Neuronal stem cell (in vitro differentiated cells): ENCODE data around the gene SIM2.

Source experiments
- DNase-seq: peaks from one replicate; pipeline ENCODE4 v3.0.0-alpha.2; 2013; ENCODE audit warnings: low spot score
- H2AFZ ChIP-seq: one replicate; pipeline ENCODE4 v1.6.1; 2013; ENCODE audit warnings: mild to moderate bottlenecking, low read length, inconsistent platforms
- H2AK5ac ChIP-seq: 2 replicates; pipeline ENCODE4 v1.6.1; 2013; ENCODE audit warnings: low read depth, mild to moderate bottlenecking, inconsistent platforms, low read length, moderate library complexity, mixed read lengths
- H2BK120ac ChIP-seq: 2 replicates; pipeline ENCODE4 v1.6.1; 2013; ENCODE audit warnings: low read depth, mild to moderate bottlenecking, inconsistent platforms, low read length, moderate library complexity, mixed read lengths
- H2BK12ac ChIP-seq: one replicate; pipeline ENCODE4 v1.6.1; 2013; ENCODE audit warnings: low read length, inconsistent platforms
- H2BK15ac ChIP-seq: 2 replicates; pipeline ENCODE4 v1.6.1; 2013; ENCODE audit warnings: mild to moderate bottlenecking, low read length, inconsistent platforms, mixed read lengths
- H2BK5ac ChIP-seq: one replicate; pipeline ENCODE4 v1.6.1; 2013; ENCODE audit warnings: inconsistent platforms, mild to moderate bottlenecking, low read length, moderate library complexity
- H3K14ac ChIP-seq: one replicate; pipeline ENCODE4 v1.6.1; 2013; ENCODE audit warnings: low read length, inconsistent platforms
- H3K18ac ChIP-seq: 2 replicates; pipeline ENCODE4 v1.6.1; 2013; ENCODE audit warnings: low read length, inconsistent platforms
- H3K23ac ChIP-seq: 2 replicates; pipeline ENCODE4 v1.6.1; 2013; ENCODE audit warnings: low read depth, mild to moderate bottlenecking, mixed read lengths, low read length, inconsistent platforms; ENCODE audit not compliant: poor library complexity
- H3K27ac ChIP-seq: replicated peaks from 3 replicates; pipeline ENCODE4 v1.5.1; 2013; ENCODE audit warnings: low read length, inconsistent platforms
- H3K27me3 ChIP-seq, 3 experiments: 2 replicates each; pipeline ENCODE4 v1.6.1; 2013; ENCODE audit warnings: low read length in 3 of 3, mild to moderate bottlenecking in 2 of 3, inconsistent platforms in 1 of 3, low read depth in 1 of 3, mixed read lengths in 1 of 3, moderate library complexity in 1 of 3; ENCODE audit not compliant: control insufficient read depth in 3 of 3, insufficient read depth in 3 of 3
- H3K36me3 ChIP-seq, 2 donors: replicated peaks in 1 of 2; 2 replicates each; pipeline ENCODE4 v1.6.1; 2013; ENCODE audit warnings: low read length in 2 of 2; ENCODE audit not compliant: control insufficient read depth in 2 of 2, insufficient read depth in 2 of 2
- H3K4ac ChIP-seq: 2 replicates; pipeline ENCODE4 v1.6.1; 2013; ENCODE audit warnings: inconsistent platforms, mild to moderate bottlenecking, low read length, moderate library complexity
- H3K4me1 ChIP-seq, 2 donors: 1 replicate in 1 of 2; 2 replicates in 1 of 2; pipeline ENCODE4 v1.6.1; 2013; ENCODE audit warnings: low read length in 2 of 2, low read depth in 1 of 2; ENCODE audit not compliant: control insufficient read depth in 2 of 2, insufficient read depth in 1 of 2
- H3K4me2 ChIP-seq: one replicate; pipeline ENCODE4 v1.6.1; 2013; ENCODE audit warnings: mild to moderate bottlenecking, low read length, inconsistent platforms; ENCODE audit not compliant: insufficient read depth, poor library complexity, severe bottlenecking
- H3K4me3 ChIP-seq, 2 donors: 2 replicates each; pipeline ENCODE4 v1.5.1; 2013; ENCODE audit warnings: low read length in 2 of 2, mild to moderate bottlenecking in 2 of 2, inconsistent platforms in 1 of 2, moderate library complexity in 1 of 2
- H3K79me1 ChIP-seq: one replicate; pipeline ENCODE4 v1.6.1; 2013; ENCODE audit warnings: low read depth, mild to moderate bottlenecking, inconsistent platforms, low read length, moderate library complexity
- H3K9ac ChIP-seq: one replicate; pipeline ENCODE4 v1.6.1; 2013; ENCODE audit warnings: mild to moderate bottlenecking, low read depth, low read length, inconsistent platforms; ENCODE audit not compliant: poor library complexity
- H3K9me3 ChIP-seq, 2 donors: replicated peaks in 1 of 2; 2 replicates each; pipeline versions ENCODE3 to v1.6.1; 2013; ENCODE audit warnings: low read length in 2 of 2, mild to moderate bottlenecking in 2 of 2, inconsistent platforms in 1 of 2, low read depth in 1 of 2, mixed read lengths in 1 of 2, moderate library complexity in 1 of 2; ENCODE audit not compliant: control insufficient read depth in 2 of 2, insufficient read depth in 1 of 2
- H4K8ac ChIP-seq: one replicate; pipeline ENCODE4 v1.6.1; 2013; ENCODE audit warnings: low read depth, mild to moderate bottlenecking, inconsistent platforms, low read length, moderate library complexity
- H4K91ac ChIP-seq: one replicate; pipeline ENCODE4 v1.6.1; 2013; ENCODE audit warnings: low read length, low read depth, mild to moderate bottlenecking, inconsistent platforms; ENCODE audit not compliant: poor library complexity
- WGBS, 2 donors: extraction: QIAGEN DNeasy Blood & Tissue Kit; methylation state at CpG; one replicate each; pipeline ENCODE4 v1.1.7; 2013; ENCODE audit warnings: missing lambda C conversion rate in 2 of 2, mixed read lengths in 1 of 2; ENCODE audit not compliant: insufficient read length in 2 of 2, insufficient replicate concordance in 1 of 2; ENCODE audit errors: extremely low coverage in 2 of 2; 5-methylcytosine and 5-hydroxymethylcytosine counted together

Gene SIM2

DNA sequence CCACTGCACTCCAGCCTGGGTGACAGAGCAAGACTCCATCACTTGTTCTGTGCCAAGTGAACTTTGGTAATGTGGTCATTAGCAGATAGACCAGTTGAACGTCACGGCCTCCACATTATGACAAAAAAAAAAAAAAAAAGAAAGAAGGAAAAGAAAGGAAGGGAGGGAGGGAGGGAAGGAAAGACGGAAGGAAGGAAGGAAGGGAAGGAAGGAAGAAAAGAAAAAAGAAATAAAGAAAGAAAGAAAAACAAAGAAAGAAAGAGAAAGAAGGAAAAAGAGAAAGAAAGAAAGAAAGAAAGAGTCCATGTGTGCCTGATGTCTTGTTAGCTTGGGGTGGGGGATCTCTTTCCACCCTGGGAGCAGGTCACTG lies 45.3 kb downstream of the SIM2 start:
- H2BK120ac ChIP-seq: peak overlapping the region; percentile 76
- peak overlapping the region; percentile 97 for H2AK5ac ChIP-seq
- H3K4ac ChIP-seq: no peak overlapping the region
- H3K23ac ChIP-seq: no peak overlapping the region
- H3K4me1 ChIP-seq: peaks cover 5 to 17% of the 10 kb centered on the region in 2 donors
- no peak overlapping the region for H3K9ac ChIP-seq
- H3K27ac ChIP-seq: no peak overlapping the region
- H2BK12ac ChIP-seq: no peak overlapping the region
- H3K79me1 ChIP-seq: peaks cover 3% of the 10 kb centered on the region
- DNase-seq: no peak
- H2AFZ ChIP-seq: no peak overlapping the region
- H2BK15ac ChIP-seq: peak overlapping the region; percentile 30
- no CpG with 5 or more reads among the region's 3 CpGs for WGBS, 2 donors
- H4K91ac ChIP-seq: no peak overlapping the region
- H3K27me3 ChIP-seq: no peaks in the 10 kb centered on the region
- H3K18ac ChIP-seq: peak overlapping the region; percentile 87
- H2BK5ac ChIP-seq: no peak overlapping the region
- H3K4me2 ChIP-seq: no peak overlapping the region
- H3K4me3 ChIP-seq: no peak overlapping the region
- no peaks in the 10 kb centered on the region for H3K36me3 ChIP-seq
- H4K8ac ChIP-seq: no peak overlapping the region
- no peak overlapping the region for H3K14ac ChIP-seq
- peaks cover 0 to 4% of the 10 kb centered on the region in 2 donors for H3K9me3 ChIP-seq

DNA sequence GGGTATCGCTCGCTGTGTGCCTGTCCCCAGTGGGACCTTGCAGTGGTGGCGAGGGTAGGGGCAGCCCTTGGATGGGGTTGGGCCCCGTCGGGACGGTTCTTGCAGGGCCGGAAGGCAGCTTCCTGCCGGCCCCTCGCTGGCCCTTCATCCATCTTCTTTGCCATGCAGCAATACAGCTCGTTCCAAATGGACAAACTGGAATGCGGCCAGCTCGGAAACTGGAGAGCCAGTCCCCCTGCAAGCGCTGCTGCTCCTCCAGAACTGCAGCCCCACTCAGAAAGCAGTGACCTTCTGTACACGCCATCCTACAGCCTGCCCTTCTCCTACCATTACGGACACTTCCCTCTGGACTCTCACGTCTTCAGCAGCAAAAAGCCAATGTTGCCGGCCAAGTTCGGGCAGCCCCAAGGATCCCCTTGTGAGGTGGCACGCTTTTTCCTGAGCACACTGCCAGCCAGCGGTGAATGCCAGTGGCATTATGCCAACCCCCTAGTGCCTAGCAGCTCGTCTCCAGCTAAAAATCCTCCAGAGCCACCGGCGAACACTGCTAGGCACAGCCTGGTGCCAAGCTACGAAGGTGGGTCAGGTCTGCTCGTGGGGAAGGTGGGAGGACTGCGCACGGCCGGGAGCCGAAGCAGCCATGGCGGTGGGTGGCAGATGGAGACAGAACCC lies 45.8 kb downstream of the SIM2 start:
- no peak overlapping the region for H3K27ac ChIP-seq
- peak overlapping the region; percentile 27 for H2BK5ac ChIP-seq
- no peaks in the 10 kb centered on the region for H3K27me3 ChIP-seq
- no peak overlapping the region for H3K23ac ChIP-seq
- no peak overlapping the region for H4K8ac ChIP-seq
- peak overlapping the region; percentile 82 for H2BK15ac ChIP-seq
- H2BK12ac ChIP-seq: peak overlapping the region; percentile 85
- peak overlapping the region; percentile 91 for H3K14ac ChIP-seq
- peak overlapping the region; percentile 16 for H4K91ac ChIP-seq
- no CpG with 5 or more reads among the region's 30 CpGs for WGBS, 2 donors
- H3K36me3 ChIP-seq: no peaks in the 10 kb centered on the region
- no peak overlapping the region for H3K4me2 ChIP-seq
- DNase-seq: no peak
- H3K4me1 ChIP-seq: peaks cover 10 to 20% of the 10 kb centered on the region in 2 donors
- H3K9ac ChIP-seq: peak overlapping the region; percentile 39
- no peak overlapping the region for H3K4ac ChIP-seq
- peaks cover 0 to 4% of the 10 kb centered on the region in 2 donors for H3K9me3 ChIP-seq
- H3K79me1 ChIP-seq: peaks cover 3% of the 10 kb centered on the region
- H2AFZ ChIP-seq: no peak overlapping the region
- no peak overlapping the region for H3K4me3 ChIP-seq
- H3K18ac ChIP-seq: peak overlapping the region; percentile 87
- H2BK120ac ChIP-seq: peak overlapping the region; percentile 76
- H2AK5ac ChIP-seq: peak overlapping the region; percentile 97

- H2AFZ ChIP-seq: no peak overlapping the region
- H3K4me1 ChIP-seq: peaks cover 17 to 23% of the 10 kb centered on the region in 2 donors
- H3K27me3 ChIP-seq: no peaks in the 10 kb centered on the region
- no peak overlapping the region for H3K14ac ChIP-seq
- H2BK120ac ChIP-seq: no peak overlapping the region
- H2BK12ac ChIP-seq: peak overlapping the region; percentile 3
- H3K36me3 ChIP-seq: no peaks in the 10 kb centered on the region
- H3K18ac ChIP-seq: no peak overlapping the region
- no peak overlapping the region for H3K23ac ChIP-seq
- H2BK5ac ChIP-seq: no peak overlapping the region
- peaks cover 3% of the 10 kb centered on the region for H3K79me1 ChIP-seq
- H2AK5ac ChIP-seq: peak overlapping the region; percentile 13
- no peak overlapping the region for H3K4me2 ChIP-seq
- no peak overlapping the region for H2BK15ac ChIP-seq
- no peak overlapping the region for H3K9ac ChIP-seq
- no peak for DNase-seq
- no peak overlapping the region for H3K4ac ChIP-seq
- H3K27ac ChIP-seq: no peak overlapping the region
- no peak overlapping the region for H4K8ac ChIP-seq
- WGBS, 2 donors: no CpG with 5 or more reads among the region's 5 CpGs
- no peak overlapping the region for H3K4me3 ChIP-seq
- no peak overlapping the region for H4K91ac ChIP-seq
- peaks cover 0 to 4% of the 10 kb centered on the region in 2 donors for H3K9me3 ChIP-seq
These were observed 46.5 kb downstream of the SIM2 start for GRCh38 chr21:36745459-36745858.

- Histone ChIP-seq H3K27me3 (no peaks in the 10 kb centered on the region), H3K18ac (peak overlapping the region; percentile 97), H3K79me1 (peaks cover 3% of the 10 kb centered on the region), H3K4me1 (peaks cover 29 to 33% of the 10 kb centered on the region in 2 donors), H4K8ac (no peak overlapping the region), H3K9ac (peak overlapping the region; percentile 86), H3K23ac (no peak overlapping the region), H3K9me3 (peaks cover 0 to 4% of the 10 kb centered on the region in 2 donors), H3K14ac (no peak overlapping the region), H3K4ac (no peak overlapping the region), H3K27ac (no peak overlapping the region), H2BK15ac (no peak overlapping the region), H3K4me3 (peak overlapping the region; percentile 24 to 80), H2BK5ac (no peak overlapping the region), H2AK5ac (peak overlapping the region; percentile 85), H3K36me3 (no peaks in the 10 kb centered on the region), H4K91ac (no peak overlapping the region), H2BK120ac (peak overlapping the region; percentile 89), H2AFZ (peak overlapping the region; percentile 37), H2BK12ac (no peak overlapping the region), H3K4me2 (peak overlapping the region; percentile 86)
- DNase-seq: no peak
- no CpG with 5 or more reads among the region's 62 CpGs for WGBS, 2 donors
These were observed 48.3 kb downstream of the SIM2 start for GRCh38 chr21:36747041-36747814.
